GM19023 (cell line): Measurements from ENCODE around the gene CAPSL.
"Not testable (repeated sequence)": the region's sequence is repeated elsewhere in the genome, so short reads cannot be mapped to it uniquely, and the experiment has no call there.

Experiments
- ATAC-seq: cut with Tn5 transposase; IDR thresholded peaks from one replicate; pipeline ENCODE4 v1.9.1; 2021; ENCODE audit warnings: mild to moderate bottlenecking, moderate library complexity; ENCODE audit not compliant: unreplicated experiment

The CAPSL gene

GRCh38 chr5:35908814-35909213 lies 29.6 kb downstream of the CAPSL start:
- no peak for ATAC-seq

DNA sequence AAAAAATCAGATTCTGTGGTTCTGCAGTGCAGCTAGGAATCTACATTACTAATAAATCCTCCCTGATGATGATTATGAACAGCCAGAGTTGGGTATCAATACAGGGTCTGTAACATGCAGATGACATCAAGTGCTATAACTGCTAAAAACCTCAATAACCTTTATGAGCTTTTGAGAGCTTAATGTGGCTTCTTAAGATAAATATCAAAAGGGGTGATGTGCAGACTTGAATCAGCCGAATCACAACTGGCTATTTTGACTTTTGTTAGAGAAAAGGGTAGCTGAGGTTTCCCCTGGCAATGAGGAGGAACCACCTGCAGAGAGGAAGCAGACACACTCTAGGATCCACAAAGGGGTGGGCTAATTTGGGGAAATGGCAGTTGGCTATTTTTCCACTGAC lies 30.2 kb downstream of the CAPSL start:
- no peak for ATAC-seq

- ATAC-seq: peak; percentile 43
Observed at GRCh38 chr5:35904443-35905132, 33.8 kb downstream of the CAPSL start.

- no peak for ATAC-seq
Observed at GRCh38 chr5:35903631-35904203, 34.7 kb downstream of the CAPSL start.

- no peak for ATAC-seq
Observed at GRCh38 chr5:35902046-35902672, 36.3 kb downstream of the CAPSL start.

DNA sequence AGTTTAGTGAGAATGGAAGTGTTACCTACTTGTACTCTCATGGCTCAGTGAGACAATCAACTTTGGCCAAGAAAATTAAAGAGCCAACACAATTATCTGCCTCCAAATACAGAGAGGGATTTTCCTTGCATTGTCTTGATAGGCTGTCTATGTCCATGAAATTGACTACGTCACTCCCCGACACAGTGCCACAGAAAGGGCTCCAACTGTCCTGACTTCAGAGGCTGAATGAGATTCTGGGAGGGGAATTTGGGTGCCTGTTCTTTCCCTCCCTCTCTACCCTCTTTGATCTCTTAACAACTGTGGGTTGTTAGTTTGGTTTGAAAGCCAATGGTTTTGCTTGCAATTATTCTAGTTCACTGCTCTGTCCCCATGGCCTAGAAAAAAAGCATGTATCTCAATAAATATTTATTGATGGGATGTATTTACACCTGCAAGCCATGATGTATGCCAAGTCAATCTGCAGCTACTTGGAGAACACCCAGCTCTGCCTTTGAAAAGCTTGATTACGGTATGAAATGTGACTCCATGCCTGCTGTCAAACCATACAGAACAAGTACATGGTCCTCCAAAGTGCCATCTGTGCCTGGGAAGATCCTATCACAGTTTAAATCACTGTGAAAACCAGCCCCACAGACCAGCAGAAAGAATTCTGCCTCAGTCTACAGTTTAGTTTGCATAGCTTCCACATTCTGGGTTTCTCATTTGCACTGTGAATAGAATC lies 37.3 kb downstream of the CAPSL start:
- ATAC-seq: no peak

DNA sequence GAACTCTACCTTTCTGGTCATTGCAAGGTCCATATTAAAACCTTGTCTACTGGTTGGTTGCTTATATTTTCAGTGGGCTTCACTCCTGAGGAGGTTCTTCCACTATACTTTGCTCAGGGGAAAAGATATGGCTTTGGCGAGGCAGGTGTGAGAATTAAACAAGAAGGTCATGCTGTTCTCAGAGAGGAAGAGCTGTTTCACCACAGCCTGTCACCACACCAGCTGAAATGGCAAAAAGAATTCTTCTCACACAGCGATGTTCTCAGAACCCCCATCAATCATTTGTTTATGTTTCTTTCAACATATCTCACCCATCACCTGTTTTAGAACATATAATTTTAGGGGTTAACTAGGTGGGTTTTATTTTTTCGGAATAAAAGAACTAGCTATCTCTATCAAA lies 38.6 kb downstream of the CAPSL start:
- no peak for ATAC-seq

GRCh38 chr5:35898952-35899660 lies 39.3 kb downstream of the CAPSL start:
- no peak for ATAC-seq

DNA sequence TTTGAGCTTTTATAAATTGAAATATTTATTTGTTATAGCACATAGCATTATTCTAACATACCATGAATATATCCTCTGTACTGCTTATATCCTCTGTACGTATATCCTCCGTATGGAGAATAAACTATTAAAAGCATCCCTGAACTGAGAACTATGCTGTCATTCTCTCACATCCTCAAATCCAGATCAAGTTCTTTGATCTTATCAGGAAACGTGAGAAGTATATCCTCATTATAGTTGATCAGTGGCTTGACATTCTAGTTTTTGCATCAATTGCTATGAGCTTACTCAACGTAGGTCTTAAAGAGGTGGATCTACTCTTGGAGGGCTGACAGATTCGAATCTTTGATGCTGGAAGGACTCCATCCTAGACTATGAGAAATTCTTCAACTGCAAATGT lies 44.3 kb downstream of the CAPSL start:
- no peak for ATAC-seq

DNA sequence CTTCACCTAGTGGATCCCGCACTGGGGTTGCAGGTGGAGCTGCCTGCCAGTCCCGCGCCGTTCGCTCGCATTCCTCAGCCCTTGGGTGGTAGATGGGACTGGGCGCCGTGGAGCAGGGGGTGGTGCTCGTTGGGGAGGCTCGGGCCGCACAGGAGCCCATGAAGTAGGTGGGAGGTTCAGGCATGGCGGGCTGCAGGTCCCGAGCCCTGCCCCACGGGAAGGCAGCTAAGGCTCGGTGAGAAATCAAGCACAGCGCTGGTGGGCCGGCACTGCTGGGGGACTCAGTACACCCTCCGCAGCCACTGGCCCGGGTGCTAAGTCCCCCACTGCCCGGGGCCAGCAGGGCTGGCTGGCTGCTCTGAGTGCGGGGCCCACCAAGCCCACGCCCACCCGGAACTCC lies 45.6 kb downstream of the CAPSL start:
- ATAC-seq: not testable (repeated sequence)

DNA sequence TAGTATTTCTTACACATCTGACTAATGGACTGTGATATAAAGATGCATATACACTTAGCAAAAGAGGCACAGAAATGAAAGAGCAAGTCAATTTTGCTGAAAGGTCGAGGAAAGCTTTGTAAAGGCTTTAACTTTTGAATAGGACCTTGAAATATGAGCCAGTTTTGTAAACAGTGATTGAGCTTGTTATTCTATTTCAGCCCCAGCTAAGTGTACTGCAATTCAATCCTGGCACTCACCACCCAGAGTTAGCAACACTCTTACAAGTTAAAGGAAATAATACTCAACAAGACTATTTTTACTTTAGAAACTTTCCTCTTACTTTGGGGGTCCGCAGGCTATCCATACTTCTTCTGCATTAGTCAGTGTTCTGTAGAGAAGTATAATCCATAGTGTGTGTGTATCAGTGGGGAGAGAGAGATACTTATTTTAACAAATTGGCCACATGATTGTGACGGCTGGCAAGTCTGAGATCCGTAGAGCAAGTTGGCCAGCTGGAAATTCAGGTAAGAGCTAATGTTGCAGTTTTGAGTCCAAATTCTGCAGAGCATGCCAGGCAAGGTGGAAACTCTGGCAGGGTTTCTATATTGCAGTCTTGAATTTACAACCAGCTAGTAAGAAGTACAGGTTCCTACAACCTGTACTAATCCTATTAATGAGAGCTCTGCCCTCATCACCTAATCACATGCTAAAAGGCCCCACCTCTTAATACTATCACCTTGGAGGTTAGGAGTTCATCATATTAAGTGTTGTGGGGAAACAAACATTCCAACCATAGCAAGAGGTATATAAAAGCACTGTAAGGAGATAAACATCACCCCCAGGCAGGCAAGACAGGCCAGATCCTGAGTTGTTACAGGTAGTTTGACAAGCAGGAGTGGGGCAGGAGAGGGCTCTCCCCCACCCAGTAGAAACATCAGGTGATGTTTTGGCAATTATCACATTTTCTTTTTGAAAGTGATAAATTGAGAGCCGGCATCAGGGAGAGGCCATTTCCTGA lies 48.1 kb downstream of the CAPSL start:
- no peak for ATAC-seq

DNA sequence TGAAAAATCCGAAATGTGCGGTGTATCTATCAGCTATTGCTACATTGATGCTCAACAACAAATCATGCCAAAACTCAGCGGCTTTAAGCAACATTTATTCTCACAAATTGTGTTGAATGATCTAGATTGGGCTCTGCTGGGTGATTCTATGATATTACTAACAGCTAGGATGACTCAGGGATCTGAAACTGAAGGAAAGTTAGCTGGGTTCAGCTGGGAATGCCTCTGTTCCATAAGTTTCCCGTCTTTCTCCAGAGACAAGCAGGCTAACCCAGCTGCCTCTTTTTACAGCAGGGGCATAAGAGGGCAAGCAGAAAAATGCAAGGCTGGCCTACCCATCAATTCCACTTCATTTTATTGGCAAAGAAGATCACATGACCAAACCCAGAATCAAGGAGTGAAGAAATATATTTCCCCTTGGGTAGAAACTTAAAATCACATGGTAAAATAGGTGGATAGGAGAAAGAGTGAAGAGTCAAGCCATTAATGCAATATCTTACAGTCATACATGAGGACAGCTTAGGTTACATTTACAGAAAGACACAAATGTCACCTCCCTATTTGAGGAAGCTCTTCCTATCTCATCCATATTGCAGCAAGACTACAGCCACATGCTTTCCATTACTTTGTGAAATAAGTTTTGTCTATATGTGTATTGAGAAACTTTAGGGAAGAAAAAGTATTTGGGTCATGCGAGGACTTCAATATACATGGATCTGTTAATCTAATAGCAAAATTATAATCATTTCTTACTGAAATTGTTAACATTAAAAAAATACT lies 50.9 kb downstream of the CAPSL start:
- ATAC-seq: no peak

- ATAC-seq: no peak
Observed at GRCh38 chr5:35886381-35886780, 52.0 kb downstream of the CAPSL start.

- ATAC-seq: no peak
Observed at GRCh38 chr5:35884773-35885172, 53.6 kb downstream of the CAPSL start.

DNA sequence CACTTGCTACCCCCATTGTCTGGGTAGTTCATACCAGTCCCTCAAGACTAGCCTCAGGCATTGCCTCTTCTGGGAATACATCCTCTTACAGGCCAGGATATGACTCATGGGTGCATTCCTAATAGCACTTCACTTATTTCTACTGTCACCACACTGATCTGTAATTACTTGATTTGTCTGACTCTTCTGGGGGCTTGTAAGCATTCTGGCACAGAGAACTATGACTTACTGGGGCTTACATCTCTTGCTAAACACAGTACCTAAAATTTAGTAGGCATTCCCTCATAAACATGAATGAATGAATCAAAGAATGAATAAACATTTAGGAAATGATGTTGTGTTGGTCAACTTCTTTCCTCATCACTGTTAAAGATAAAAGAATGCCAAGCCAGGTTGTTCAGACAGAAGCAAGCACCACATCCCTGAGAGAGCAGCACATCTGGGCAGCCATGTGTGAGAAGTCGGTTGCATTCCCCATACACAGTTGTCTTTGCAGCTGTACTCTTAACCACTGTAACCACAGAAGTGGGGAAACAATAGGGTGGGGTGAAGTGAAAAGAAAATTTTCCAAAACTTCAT lies 54.1 kb downstream of the CAPSL start:
- ATAC-seq: no peak

DNA sequence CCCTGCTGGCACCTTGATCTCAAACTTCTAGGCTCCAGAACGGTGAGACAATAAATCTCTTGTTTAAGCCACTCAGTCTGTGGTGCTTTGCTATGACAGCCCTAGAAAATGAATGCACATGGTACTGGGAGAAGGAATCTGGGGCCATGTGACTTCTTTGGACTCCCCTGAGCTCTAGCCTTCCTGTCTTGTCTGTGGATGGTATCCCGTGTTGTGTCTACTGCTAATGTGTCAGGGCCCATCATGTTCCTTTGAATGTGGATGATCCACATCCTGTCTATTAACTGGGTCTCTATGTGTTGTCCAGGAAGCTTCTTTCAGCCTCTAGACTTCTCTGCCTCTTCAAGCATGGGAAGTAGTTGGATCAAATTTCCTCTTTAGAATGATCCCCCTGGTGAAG lies 56.7 kb downstream of the CAPSL start:
- ATAC-seq: no peak

- no peak for ATAC-seq
Observed at GRCh38 chr5:35880156-35880555, 58.3 kb downstream of the CAPSL start.

DNA sequence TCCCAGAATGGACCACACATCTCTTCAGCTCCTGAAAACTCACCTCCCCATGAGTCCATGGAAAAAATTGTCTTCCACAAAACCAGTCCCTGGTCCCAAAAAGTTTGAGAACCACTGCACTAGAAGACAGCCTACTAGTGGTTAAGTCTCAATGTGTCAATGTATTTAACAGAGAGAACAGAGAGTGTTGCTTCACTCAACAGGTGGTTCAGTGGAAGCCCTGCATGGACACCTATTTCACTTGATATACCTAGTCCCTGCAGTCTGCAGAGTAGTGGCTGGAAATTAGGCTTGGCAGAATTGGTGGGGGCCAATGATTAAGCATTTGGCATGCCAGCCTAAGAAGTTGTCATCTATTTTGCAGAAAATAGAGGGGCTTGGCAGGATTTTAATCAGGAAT lies 58.8 kb downstream of the CAPSL start:
- no peak for ATAC-seq

GRCh38 chr5:35879096-35879495 lies 59.3 kb downstream of the CAPSL start:
- ATAC-seq: no peak
